Panc1 (cell line): ENCODE results near the gene ROR1. TPM values are rescaled to one million over a fixed set of nuclear protein-coding genes. Genes with fewer than 3 reads are reported as not detected.

Experiments used
- ATAC-seq: fragments of 200-7000 bp; cut with Tn5 transposase; 2 replicates; pipeline ENCODE4 v1.9.1; 2020; ENCODE audit warnings: mild to moderate bottlenecking, moderate library complexity
- BruUV-seq: library from RNA; stranded (reverse); fragments of 400-500 nt; replicated peaks from 2 replicates; lab custom pipeline; 2021; lab: Mats Ljungman, UMichigan
- CTCF ChIA-PET: fragments of 300-600 bp; sonication (Branson Sonifier 250); formaldehyde crosslinking; loops from one replicate; lab custom pipeline; 2022; ENCODE audit warnings: antibody characterized with exemption; lab: Charles Lee
- POLR2A ChIA-PET: fragments of 300-600 bp; sonication (Branson Sonifier 250); formaldehyde crosslinking; loops from one replicate; lab custom pipeline; 2022; ENCODE audit warnings: antibody characterized with exemption; lab: Charles Lee
- DNase-seq: peaks from one replicate; pipeline ENCODE4 v3.0.0-alpha.2; 2010; ENCODE audit warnings: low read depth, low spot score
- H3K27ac ChIP-seq: 2 replicates; pipeline ENCODE4 v1.5.1; 2011; ENCODE audit warnings: mild to moderate bottlenecking, low read length, inconsistent platforms
- H3K27me3 ChIP-seq: fragments of 200-500 bp; sonication (Bioruptor generic); 2 replicates; pipeline ENCODE4 v1.6.0; 2014; ENCODE audit warnings: low read length, inconsistent platforms; ENCODE audit not compliant: control insufficient read depth, insufficient read depth
- H3K36me3 ChIP-seq: fragments of 200-500 bp; sonication (Bioruptor generic); 2 replicates; pipeline ENCODE4 v1.5.1; 2014; ENCODE audit warnings: inconsistent platforms, mild to moderate bottlenecking, low read length, moderate library complexity; ENCODE audit not compliant: control insufficient read depth, insufficient read depth
- H3K4me1 ChIP-seq: 2 replicates; pipeline ENCODE4 v1.5.1; 2011; ENCODE audit warnings: inconsistent platforms, mild to moderate bottlenecking, low read length, moderate library complexity; ENCODE audit not compliant: control insufficient read depth, insufficient read depth
- H3K4me3 ChIP-seq, 2 experiments: 2 replicates each; pipeline ENCODE4 v1.5.1; 2011 to 2012; ENCODE audit warnings: low read depth in 2 of 2, low read length in 2 of 2, mild to moderate bottlenecking in 2 of 2, inconsistent platforms in 1 of 2, moderate library complexity in 1 of 2
- H3K9me3 ChIP-seq: fragments of 200-500 bp; sonication (Bioruptor generic); 2 replicates; pipeline ENCODE4 v1.5.1; 2014; ENCODE audit warnings: low read depth, mild to moderate bottlenecking, inconsistent platforms, low read length, moderate library complexity; ENCODE audit not compliant: control insufficient read depth, insufficient read depth
- POLR2AphosphoS5 ChIP-seq: IDR thresholded peaks from 2 replicates; pipeline ENCODE4 v1.6.1; 2012; ENCODE audit warnings: mild to moderate bottlenecking, low read depth, low read length, moderate library complexity
- SIN3A ChIP-seq: IDR thresholded peaks from 2 replicates; pipeline ENCODE4 v1.6.1; 2012; ENCODE audit warnings: low read depth, mild to moderate bottlenecking, low read length, moderate library complexity, borderline replicate concordance; ENCODE audit not compliant: insufficient read depth
- TCF7L2 ChIP-seq: IDR thresholded peaks from 2 replicates; pipeline ENCODE4 v1.6.1; 2011; ENCODE audit warnings: mild to moderate bottlenecking, low read depth, low read length, inconsistent platforms
- in situ Hi-C: cut with HindIII; loops from 2 replicates; pipeline ENCODE4 v1.10.0; 2016; ENCODE audit warnings: low sequenced_read_pairs, low pct_unique_long_range_greater_than_20kb
- intact Hi-C: fragments of 100-400 bp; cut with micrococcal nuclease; formaldehyde crosslinking; loops from one replicate; pipeline ENCODE4 v1.10.0; 2022; ENCODE audit not compliant: unreplicated experiment
- total RNA-seq: library from RNA; stranded (reverse); gene quantifications from one replicate; pipeline ENCODE4 v1.2.1, GENCODE V29; 2021; ENCODE audit not compliant: unreplicated experiment
- TF ChIP-seq, protein P1 (sequence below): fragments of 450-650 bp; IDR thresholded peaks from 2 replicates; pipeline ENCODE4 v1.5.1; 2017; ENCODE audit warnings: mild to moderate bottlenecking
- TF ChIP-seq, protein P2 (sequence below), 2 experiments: IDR thresholded peaks; 2 replicates each; pipeline ENCODE4 v1.6.1; 2011 to 2012; ENCODE audit warnings: low read depth in 2 of 2, control low read depth in 1 of 2, low read length in 1 of 2, mild to moderate bottlenecking in 1 of 2, moderate library complexity in 1 of 2; ENCODE audit not compliant: insufficient read depth in 1 of 2

Gene ROR1
- total RNA-seq, 1 experiment from 2014 or later, result 19.3 TPM

DNA sequence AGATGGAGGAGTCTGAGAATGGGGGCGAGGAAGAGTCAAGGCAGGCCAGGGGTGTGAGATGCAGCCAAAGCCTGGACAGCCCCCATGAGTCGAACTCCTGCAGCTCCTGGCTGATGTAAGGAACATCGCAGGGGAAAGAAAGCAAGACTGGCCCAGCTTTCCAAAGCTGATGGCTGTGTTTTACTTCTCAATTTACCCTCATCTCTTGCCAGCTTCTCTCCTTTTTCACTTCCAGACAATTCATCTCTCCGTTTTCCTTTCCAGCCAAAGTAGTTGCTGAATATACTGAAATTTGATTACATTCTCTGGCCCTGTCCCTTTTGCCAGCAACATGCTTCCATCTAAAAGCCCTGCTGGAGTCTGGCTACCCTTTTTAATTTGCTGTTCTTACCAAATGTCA lies 389.6 kb downstream of the ROR1 start:
- Histone ChIP-seq H3K27ac (no peak overlapping the region), H3K9me3 (no peaks in the 10 kb centered on the region), H3K4me1 (no peaks in the 10 kb centered on the region), H3K27me3 (no peaks in the 10 kb centered on the region), H3K4me3 (no peak overlapping the region), H3K36me3 (no peaks in the 10 kb centered on the region)
- TF ChIP-seq SIN3A (no peak), POLR2AphosphoS5 (no peak), TCF7L2 (no peak)
- TF ChIP-seq, protein P1, sequence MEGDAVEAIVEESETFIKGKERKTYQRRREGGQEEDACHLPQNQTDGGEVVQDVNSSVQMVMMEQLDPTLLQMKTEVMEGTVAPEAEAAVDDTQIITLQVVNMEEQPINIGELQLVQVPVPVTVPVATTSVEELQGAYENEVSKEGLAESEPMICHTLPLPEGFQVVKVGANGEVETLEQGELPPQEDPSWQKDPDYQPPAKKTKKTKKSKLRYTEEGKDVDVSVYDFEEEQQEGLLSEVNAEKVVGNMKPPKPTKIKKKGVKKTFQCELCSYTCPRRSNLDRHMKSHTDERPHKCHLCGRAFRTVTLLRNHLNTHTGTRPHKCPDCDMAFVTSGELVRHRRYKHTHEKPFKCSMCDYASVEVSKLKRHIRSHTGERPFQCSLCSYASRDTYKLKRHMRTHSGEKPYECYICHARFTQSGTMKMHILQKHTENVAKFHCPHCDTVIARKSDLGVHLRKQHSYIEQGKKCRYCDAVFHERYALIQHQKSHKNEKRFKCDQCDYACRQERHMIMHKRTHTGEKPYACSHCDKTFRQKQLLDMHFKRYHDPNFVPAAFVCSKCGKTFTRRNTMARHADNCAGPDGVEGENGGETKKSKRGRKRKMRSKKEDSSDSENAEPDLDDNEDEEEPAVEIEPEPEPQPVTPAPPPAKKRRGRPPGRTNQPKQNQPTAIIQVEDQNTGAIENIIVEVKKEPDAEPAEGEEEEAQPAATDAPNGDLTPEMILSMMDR, result no peak
- TF ChIP-seq, protein P2, sequence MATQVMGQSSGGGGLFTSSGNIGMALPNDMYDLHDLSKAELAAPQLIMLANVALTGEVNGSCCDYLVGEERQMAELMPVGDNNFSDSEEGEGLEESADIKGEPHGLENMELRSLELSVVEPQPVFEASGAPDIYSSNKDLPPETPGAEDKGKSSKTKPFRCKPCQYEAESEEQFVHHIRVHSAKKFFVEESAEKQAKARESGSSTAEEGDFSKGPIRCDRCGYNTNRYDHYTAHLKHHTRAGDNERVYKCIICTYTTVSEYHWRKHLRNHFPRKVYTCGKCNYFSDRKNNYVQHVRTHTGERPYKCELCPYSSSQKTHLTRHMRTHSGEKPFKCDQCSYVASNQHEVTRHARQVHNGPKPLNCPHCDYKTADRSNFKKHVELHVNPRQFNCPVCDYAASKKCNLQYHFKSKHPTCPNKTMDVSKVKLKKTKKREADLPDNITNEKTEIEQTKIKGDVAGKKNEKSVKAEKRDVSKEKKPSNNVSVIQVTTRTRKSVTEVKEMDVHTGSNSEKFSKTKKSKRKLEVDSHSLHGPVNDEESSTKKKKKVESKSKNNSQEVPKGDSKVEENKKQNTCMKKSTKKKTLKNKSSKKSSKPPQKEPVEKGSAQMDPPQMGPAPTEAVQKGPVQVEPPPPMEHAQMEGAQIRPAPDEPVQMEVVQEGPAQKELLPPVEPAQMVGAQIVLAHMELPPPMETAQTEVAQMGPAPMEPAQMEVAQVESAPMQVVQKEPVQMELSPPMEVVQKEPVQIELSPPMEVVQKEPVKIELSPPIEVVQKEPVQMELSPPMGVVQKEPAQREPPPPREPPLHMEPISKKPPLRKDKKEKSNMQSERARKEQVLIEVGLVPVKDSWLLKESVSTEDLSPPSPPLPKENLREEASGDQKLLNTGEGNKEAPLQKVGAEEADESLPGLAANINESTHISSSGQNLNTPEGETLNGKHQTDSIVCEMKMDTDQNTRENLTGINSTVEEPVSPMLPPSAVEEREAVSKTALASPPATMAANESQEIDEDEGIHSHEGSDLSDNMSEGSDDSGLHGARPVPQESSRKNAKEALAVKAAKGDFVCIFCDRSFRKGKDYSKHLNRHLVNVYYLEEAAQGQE (IDR thresholded peaks at IDR 0.05; ENCODE audit: insufficient read depth in 1 of 2, low read depth in 2 of 2, low read length in 1 of 2), result no peak
- ATAC-seq, result no peak
- no TSS peak for BruUV-seq
- no peak for DNase-seq
- intact Hi-C loops (no loop called here), in situ Hi-C loops (no loop called here)
- CTCF ChIA-PET, result interaction anchor here (0.5 to 1.6 kb wide), 8 partner anchors 26 to 625 kb away, joined by 3 to 9 read pairs (median 6); no protein-coding TSS in a partner anchor
- POLR2A ChIA-PET, result no interaction called here

DNA sequence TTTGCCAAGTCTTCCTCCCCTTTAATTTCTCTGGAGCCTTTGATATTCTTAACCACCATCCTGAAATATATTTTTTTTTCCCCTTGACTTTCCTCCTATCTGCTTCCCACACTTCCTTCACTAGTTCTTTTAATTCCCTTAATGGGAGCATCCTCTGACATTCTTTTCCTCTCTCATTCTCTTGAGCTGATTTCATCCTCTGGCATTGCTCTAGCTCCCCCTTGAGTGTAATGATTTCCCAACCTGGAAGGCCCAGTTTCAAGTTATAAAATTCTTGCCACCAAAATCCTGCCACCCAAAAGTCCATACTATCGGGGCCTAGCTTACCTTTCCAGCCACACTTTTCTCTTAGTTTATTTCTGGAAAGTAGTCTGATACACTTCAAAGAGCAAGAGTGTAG lies 390.2 kb downstream of the ROR1 start:
- ATAC-seq, result no peak
- BruUV-seq, result no TSS peak
- intact Hi-C loops (no loop called here), in situ Hi-C loops (no loop called here)
- Histone ChIP-seq H3K4me3 (no peak overlapping the region), H3K27me3 (no peaks in the 10 kb centered on the region), H3K9me3 (no peaks in the 10 kb centered on the region), H3K27ac (no peak overlapping the region), H3K36me3 (no peaks in the 10 kb centered on the region), H3K4me1 (no peaks in the 10 kb centered on the region)
- POLR2A ChIA-PET, result no interaction called here
- no peak for DNase-seq
- TF ChIP-seq SIN3A (no peak), POLR2AphosphoS5 (no peak)
- TF ChIP-seq, protein P1, result peak; percentile 70
- CTCF ChIA-PET, result interaction anchor here (0.6 to 1.6 kb wide), 5 partner anchors 27 to 489 kb away, joined by 3 to 9 read pairs (median 5); no protein-coding TSS in a partner anchor
